H1 (cell line): Measurements from ENCODE around the gene NDST3. TPM values are rescaled to one million over a fixed set of nuclear protein-coding genes. Genes with fewer than 3 reads are reported as not detected.

Experiments used
- SP2 ChIP-seq: IDR thresholded peaks from 2 replicates; pipeline ENCODE4 v1.6.1; 2012; ENCODE audit warnings: mild to moderate bottlenecking, low read length, inconsistent platforms
- YY1 ChIP-seq: IDR thresholded peaks from 2 replicates; pipeline ENCODE4 v1.6.1; 2011; ENCODE audit warnings: low read depth, mild to moderate bottlenecking, low read length
- polyA plus RNA-seq, 7 experiments: library from polyadenylated mRNA; depleted of rRNA in 3 of 7; stranded (reverse) in 5 of 7; unstranded in 2 of 7; fragments of >200 nt in 5 of 7; fragments of 200-250 nt in 2 of 7; gene quantifications; 1 replicate in 5 of 7; 2 replicates in 1 of 7; 4 replicates in 1 of 7; pipeline versions ENCODE4 v1.2.1 to v1.2.3, GENCODE V29; 2011 to 2013; ENCODE audit warnings: missing spikeins in 2 of 7, mixed read lengths in 2 of 7
- total RNA-seq: library from RNA; stranded (reverse); fragmentation: NEBNext Ultra II Directional; extraction: Animal tissue kit (Norgen Biotek cat#: 25700); gene quantifications from 2 replicates; pipeline ENCODE4 v1.2.1, GENCODE V29; 2021

NDST3 gene
- total and polyA plus RNA-seq, 2 of the 8 experiments (the other 6 are each of a cell fraction or from before 2014, with no cell fraction given) = 0.35 to 0.60 TPM

DNA sequence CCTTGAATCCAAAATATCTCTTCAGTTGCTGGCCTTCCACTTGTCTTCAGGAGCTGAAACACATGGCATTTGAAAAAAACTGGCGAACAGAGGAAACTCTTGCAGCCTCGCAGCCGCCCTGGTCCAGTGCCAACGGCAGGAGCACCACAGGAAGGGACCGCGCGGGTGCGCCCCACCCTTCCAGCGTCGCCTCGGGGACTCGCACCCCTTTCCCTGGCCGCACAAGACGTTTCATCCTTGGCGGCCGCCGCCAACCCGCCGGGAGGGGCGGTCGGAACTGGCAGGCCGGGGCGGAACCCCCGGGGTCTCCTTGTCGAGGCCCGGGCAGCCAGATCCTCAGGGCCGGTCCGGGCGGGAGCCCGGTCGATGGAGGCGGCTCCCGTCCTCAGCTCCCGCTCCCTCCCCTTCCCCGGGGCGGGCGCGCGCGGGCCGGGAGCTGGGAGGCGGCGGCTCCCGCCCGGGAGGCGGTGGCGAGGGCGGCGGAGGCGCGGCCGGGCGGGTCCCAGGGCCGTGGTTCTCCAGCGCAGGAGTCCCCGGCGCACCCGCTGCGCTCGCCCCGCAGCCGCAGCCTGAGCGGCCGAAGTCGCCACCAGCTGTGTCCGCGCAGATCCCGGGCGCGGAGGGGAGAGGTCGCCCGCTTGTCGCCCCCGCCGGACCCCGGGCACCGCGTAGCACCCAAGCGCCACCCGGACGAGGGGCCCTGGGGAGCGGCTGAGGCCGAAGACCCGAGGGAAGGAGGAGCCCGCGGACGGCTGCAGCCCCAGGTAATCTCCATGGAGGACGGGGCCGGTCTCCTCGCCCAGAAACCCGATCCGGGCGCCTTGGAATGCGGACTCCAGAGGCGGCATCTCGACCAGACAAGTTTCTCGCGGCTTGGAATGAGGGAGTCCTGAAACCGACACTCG lies 886 bp upstream of the NDST3 start (continued):
- TF ChIP-seq YY1 (no peak), SP2 (no peak)
